Muscle layer of duodenum (tissue), 2 donors: Measurements from ENCODE around the gene ETS2.
A peak's percentile ranks its signal among the peaks of the same experiment; 100 is the strongest.

Experiments used
- H3K27ac ChIP-seq: one replicate; pipeline ENCODE4 v1.7.0; 2013; ENCODE audit warnings: mild to moderate bottlenecking, low read length
- H3K27me3 ChIP-seq: one replicate; pipeline ENCODE4 v1.7.0; 2013; ENCODE audit warnings: low read depth, mild to moderate bottlenecking, control low read depth, low read length
- H3K36me3 ChIP-seq, 2 donors: one replicate each; pipeline ENCODE4 v1.7.0; 2013; ENCODE audit warnings: low read length in 2 of 2, control low read depth in 1 of 2, mild to moderate bottlenecking in 1 of 2; ENCODE audit not compliant: insufficient read depth in 2 of 2, control insufficient read depth in 1 of 2
- H3K4me1 ChIP-seq, 2 donors: one replicate each; pipeline ENCODE4 v1.7.0; 2013; ENCODE audit warnings: low read length in 2 of 2, mild to moderate bottlenecking in 2 of 2, control low read depth in 1 of 2, moderate library complexity in 1 of 2; ENCODE audit not compliant: insufficient read depth in 2 of 2, control insufficient read depth in 1 of 2
- H3K4me3 ChIP-seq, 2 donors: one replicate each; pipeline ENCODE4 v1.7.0; 2013; ENCODE audit warnings: low read length in 2 of 2, low read depth in 1 of 2, mild to moderate bottlenecking in 1 of 2
- H3K9me3 ChIP-seq, 2 donors: one replicate each; pipeline ENCODE4 v1.7.0; 2013; ENCODE audit warnings: low read length in 2 of 2, control low read depth in 1 of 2, mild to moderate bottlenecking in 1 of 2; ENCODE audit not compliant: control insufficient read depth in 1 of 2
- donor health status: healthy.

ETS2 gene

DNA sequence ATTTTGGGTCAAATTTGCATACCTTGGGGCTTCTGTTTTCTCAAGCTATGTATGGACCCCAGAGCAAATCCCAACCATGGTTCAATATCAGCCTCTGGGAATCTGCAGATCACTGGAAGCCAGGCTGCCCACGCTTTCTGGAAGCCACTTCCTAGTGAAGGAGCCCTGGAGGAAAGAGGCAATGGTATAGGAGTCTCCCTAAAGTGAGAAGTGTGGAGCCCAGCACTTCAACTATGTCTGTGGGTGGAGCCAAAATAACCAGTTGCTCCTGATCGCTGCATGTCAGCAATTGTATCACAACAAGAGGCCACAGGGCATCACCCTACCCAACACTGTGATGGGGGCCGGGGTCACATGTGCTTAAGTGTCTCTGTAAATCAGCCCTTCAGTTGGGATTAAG, 26.9 kb downstream of the ETS2 start:
- peaks cover 0 to under 1% of the 10 kb centered on the region in 2 donors for H3K9me3 ChIP-seq
- peak overlapping the region; percentile 19 for H3K27ac ChIP-seq
- peaks cover 0 to 3% of the 10 kb centered on the region in 2 donors for H3K4me1 ChIP-seq
- no peaks in the 10 kb centered on the region for H3K27me3 ChIP-seq
- H3K4me3 ChIP-seq: no peak overlapping the region
- H3K36me3 ChIP-seq: no peaks in the 10 kb centered on the region

DNA sequence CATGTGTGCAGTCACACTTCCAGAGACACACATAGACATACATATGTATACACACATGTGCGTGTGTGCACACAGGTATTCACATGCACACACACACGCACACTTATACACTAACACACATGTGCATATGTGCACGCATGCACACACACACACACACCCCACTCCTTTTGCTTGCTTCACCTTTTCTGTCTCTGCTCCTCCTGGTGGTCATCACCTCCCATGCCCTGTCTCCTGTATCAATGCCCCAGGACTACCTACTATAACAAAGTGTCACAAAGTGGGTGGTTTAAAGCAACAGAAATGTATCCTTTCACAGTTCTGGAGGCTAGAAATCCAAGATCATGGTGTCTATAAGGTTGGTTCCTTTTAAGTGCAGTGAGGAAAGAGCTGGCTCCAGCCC, 27.4 kb downstream of the ETS2 start:
- Histone ChIP-seq H3K4me3 (no peak overlapping the region), H3K27me3 (no peaks in the 10 kb centered on the region), H3K27ac (no peak overlapping the region), H3K9me3 (no peaks in the 10 kb centered on the region), H3K36me3 (no peaks in the 10 kb centered on the region), H3K4me1 (peaks cover 0 to 3% of the 10 kb centered on the region in 2 donors)

DNA sequence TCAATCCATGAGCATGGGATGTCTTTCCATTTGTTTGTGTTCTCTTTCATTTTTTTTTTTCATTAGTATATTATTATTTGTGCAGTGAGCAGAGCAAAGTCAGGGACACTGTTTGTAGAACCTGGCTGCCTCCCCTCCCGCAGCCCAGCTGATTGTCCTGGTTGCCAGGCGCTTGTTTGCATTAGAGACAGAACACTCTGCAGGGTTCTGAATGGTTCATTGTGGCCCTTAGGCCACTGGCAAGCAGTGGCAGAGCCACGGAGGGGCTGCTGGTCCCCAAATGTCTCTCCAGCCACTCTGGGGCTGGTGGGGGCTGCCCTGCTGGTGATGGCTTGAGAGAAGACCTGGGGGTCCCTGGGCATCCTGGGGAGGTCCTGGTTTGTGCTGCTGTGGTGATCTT, 29.0 kb downstream of the ETS2 start:
- no peaks in the 10 kb centered on the region for H3K27me3 ChIP-seq
- H3K4me1 ChIP-seq: peaks cover 0 to 3% of the 10 kb centered on the region in 2 donors
- H3K36me3 ChIP-seq: no peaks in the 10 kb centered on the region
- H3K4me3 ChIP-seq: no peak overlapping the region
- H3K9me3 ChIP-seq: no peaks in the 10 kb centered on the region
- no peak overlapping the region for H3K27ac ChIP-seq

DNA sequence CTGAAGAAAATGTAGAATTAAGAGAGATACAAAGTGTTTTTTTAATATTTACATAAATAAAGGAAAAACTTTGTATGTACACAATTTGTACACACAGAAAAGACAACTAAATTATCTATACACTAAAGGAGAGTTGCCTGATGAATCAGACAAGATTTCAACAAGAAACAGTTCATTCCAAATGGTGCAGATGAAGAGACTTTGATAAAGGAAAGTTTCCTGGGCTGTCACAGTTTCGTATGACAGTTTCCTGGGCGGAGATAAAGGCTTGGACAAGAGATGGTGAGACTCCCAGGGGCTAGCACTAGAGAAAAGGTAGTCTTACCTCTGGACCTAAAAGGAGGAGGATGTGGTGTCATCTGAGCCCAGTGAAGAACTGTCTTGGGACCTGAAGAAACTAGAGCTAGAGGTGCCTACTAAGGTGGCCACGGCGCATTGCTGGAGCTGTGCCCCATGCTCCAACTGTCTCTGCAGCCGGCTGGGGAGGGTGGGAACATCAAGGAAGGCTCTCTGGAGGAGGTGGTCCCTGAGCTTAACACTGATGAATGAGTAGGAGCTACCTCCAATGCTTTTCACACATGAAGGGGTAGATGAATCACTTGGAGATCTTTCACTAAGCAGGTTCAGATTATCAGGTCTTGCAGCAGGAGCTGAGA, 32.2 kb downstream of the ETS2 start:
- H3K9me3 ChIP-seq: no peaks in the 10 kb centered on the region
- no peaks in the 10 kb centered on the region for H3K36me3 ChIP-seq
- no peak overlapping the region for H3K27ac ChIP-seq
- H3K27me3 ChIP-seq: no peaks in the 10 kb centered on the region
- H3K4me1 ChIP-seq: no peaks in the 10 kb centered on the region
- H3K4me3 ChIP-seq: no peak overlapping the region

DNA sequence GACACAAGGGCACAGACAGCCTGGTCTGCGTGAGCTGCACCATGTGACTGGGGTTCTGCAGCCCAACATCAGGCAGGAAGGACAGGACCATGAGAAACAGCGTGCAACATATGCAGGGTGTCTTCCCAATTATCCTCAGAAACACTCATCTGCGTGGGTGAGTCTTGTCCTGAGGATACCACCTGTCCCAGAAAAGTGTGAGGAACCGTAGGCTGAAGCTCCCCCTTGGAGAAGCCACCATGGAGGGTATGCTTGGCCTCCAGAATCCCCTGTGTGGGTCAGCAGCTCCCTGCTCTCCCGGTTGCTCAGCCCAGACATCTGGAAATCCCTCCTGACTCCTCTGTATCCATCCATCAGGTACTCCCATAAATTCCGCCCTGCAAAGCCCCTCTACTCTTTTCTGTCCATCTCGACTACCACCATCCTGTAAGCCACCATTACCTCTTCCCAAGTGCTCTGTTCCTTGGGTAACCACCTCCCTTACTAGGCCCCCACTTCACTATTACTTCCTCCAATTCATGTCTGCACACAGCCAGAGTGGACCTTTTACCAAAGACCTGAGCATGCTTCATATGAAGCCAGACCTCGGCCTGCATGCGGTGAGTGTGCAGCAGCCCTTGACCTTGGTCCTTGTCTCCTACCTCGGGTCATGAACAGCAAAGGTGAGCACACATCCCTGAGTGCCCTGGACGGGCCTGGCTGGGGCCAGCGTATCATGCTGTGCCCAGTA, 33.0 kb downstream of the ETS2 start:
- Histone ChIP-seq H3K4me1 (no peaks in the 10 kb centered on the region), H3K4me3 (no peak overlapping the region), H3K27ac (no peak overlapping the region), H3K9me3 (no peaks in the 10 kb centered on the region), H3K36me3 (no peaks in the 10 kb centered on the region), H3K27me3 (no peaks in the 10 kb centered on the region)

DNA sequence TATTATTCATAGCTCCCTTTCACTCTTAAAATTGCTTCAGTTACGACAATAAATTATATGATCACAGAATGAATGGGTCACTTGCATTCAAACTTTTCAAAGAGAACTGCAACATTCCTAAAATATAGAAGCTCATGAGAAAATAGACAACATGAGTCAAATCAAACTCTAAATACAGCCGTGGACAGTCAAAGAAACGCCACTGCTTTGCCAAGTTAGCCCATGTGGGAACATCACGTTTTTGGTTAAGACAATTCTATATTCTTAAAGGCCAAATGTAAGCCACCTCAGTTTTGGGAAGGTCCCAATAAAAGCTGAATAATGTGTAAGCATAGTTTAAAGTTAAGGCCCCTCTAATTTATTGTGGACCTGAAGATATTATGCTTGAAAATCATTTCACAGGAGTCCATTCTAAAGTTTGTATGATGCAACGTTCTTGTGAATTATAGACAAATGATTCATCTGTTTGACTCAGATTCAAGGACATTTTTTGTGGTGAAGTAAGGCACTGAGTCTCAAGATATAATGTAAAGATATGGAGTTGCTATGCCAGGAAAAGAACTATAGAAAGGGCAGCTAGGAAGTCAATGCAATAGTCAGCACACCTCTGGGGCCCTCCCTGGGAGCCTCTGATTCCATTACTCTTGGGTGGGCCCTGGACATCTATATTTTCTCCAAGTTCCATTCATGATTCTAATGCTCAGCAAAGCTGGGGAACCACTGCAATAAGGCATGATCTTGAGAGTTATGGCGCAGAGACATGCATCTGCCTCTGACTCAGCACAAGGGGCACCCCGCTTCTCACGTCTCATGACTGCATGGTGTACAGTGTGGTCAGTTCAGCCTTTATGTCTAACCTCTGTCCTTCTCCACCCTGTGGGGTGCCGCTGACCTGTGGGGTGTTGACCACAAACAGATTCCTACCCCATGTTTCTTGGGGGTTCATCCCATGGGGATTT, 33.9 kb downstream of the ETS2 start:
- H3K36me3 ChIP-seq: no peaks in the 10 kb centered on the region
- no peaks in the 10 kb centered on the region for H3K9me3 ChIP-seq
- H3K27me3 ChIP-seq: no peaks in the 10 kb centered on the region
- H3K4me3 ChIP-seq: no peak overlapping the region
- no peak overlapping the region for H3K27ac ChIP-seq
- H3K4me1 ChIP-seq: no peaks in the 10 kb centered on the region

DNA sequence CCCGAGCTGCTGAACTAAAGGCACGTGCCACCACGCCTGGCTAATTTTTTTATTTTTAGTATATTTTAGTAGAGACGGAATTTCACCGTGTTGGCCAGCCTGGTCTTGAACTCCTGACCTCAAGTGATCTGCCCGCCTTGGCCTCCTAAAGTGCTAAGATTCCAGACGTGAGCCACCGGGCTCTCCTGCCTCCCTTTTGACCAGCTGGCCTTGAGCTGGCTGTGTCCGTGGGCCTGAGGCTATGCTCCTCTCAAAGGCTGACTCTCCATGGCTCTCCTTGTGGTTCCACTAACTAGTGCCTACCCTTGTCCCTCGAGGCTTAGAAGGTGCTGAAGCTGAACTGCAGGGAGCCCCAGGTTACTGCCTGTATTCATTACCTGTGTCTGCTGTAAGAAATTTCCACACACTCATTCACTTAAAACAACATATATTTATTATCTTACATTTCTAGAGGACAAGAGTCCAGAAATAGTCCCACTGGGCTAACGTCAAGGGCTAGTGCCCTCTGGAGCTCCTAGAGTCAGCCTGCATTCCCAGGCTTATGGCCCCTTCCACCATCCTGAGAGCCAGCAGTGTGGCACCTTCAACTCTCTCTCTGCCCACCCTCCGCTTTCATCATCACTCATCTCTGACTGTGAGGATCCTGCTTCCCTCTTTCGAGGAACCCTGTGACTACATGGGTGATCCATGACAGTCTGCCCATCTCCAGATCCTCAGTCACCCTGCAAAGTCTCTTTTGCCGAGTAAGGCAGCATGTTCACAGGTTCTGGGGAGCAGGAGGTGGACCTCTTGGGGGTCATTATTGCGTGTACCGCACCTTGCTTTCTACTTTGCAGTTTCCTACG, 34.9 kb downstream of the ETS2 start:
- H3K27ac ChIP-seq: no peak overlapping the region
- no peaks in the 10 kb centered on the region for H3K27me3 ChIP-seq
- H3K4me3 ChIP-seq: no peak overlapping the region
- no peaks in the 10 kb centered on the region for H3K9me3 ChIP-seq
- H3K36me3 ChIP-seq: no peaks in the 10 kb centered on the region
- no peaks in the 10 kb centered on the region for H3K4me1 ChIP-seq

DNA sequence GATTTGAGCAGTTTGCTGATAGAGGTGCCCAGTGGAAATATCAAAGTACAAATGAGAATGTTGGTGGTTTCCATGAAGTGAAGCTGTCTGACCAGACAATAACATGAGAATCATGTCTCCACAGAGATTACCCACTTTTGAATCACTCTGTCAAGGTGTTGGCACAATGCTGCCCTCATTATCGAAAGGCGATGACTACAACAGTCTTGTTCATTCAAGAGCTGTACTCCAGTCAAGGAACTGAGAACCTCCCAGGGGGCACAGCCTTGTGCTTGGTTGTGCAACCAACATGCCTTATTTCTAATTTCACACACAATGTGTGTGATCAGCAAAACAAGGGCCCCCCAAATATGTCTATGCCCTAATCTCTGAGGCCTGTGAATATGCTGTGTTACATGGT, 35.7 kb downstream of the ETS2 start:
- no peaks in the 10 kb centered on the region for H3K4me1 ChIP-seq
- no peaks in the 10 kb centered on the region for H3K36me3 ChIP-seq
- no peaks in the 10 kb centered on the region for H3K27me3 ChIP-seq
- H3K27ac ChIP-seq: no peak overlapping the region
- no peak overlapping the region for H3K4me3 ChIP-seq
- H3K9me3 ChIP-seq: no peaks in the 10 kb centered on the region

DNA sequence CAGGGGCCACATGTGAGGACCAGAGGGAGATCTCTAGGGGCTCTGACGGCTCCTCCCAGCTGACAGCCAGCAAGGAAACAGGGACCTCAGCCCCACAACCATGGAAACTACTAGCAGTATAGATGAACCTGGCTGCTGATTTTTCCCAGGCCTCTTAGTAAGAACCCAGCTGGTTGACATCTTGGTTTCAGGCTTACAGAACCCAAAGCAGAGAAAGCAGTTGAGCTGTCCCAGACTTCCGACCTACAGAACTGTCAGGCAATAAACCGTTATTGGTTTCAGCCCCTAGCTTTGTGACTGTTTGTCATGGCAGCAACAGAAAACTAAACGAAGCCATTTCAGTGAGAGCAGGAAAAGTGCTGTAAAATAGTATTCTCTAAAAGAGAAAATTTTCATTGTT, 36.4 kb downstream of the ETS2 start:
- Histone ChIP-seq H3K27ac (no peak overlapping the region), H3K9me3 (no peaks in the 10 kb centered on the region), H3K36me3 (no peaks in the 10 kb centered on the region), H3K27me3 (no peaks in the 10 kb centered on the region), H3K4me3 (no peak overlapping the region), H3K4me1 (no peaks in the 10 kb centered on the region)

DNA sequence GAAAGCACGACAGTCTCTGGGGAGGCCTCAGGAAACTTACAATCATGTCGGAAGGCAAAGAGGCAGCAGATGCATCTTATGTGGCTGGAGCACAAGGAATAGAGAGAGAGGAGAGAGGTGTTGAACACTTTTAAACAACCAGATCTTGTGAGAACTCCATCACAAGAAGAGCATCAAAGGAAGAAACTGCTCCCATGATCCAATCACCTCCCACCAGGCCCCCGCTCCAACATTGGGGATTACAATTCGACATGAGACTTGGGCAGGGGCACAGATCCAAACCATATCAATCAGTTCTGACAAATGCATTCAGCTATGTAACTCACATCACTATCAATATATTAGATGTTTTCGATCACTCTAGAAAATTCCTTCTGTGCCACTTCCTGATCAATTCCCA, 37.6 kb downstream of the ETS2 start:
- Histone ChIP-seq H3K27me3 (no peaks in the 10 kb centered on the region), H3K9me3 (no peaks in the 10 kb centered on the region), H3K36me3 (no peaks in the 10 kb centered on the region)

More for the DNA sequence above, 37.6 kb downstream of the ETS2 start:
- Histone ChIP-seq H3K4me3 (no peak overlapping the region), H3K27ac (no peak overlapping the region), H3K4me1 (no peaks in the 10 kb centered on the region)
